ENCODE data around the gene NT5M.

- TF ChIP-seq CTCF (IDR thresholded peaks at IDR 0.05) (no peak), POLR2A (IDR thresholded peaks at IDR 0.05) (no peak)
Observed at GRCh38 chr17:17360087-17360730, 57.0 kb downstream of the NT5M start.

Data from heart left ventricle (tissue), 13 donors.